T-helper 1 cell treated with Interleukin-12 subunit alpha and Interleukin-12 subunit beta and Interleukin-4 antibody, amounts not matched to agents 30 μg/mL and 1 μg/mL, for 36 hours (primary cell): ENCODE data around the gene SLFN12L.

Source experiments
- H3K27ac Mint-ChIP-seq: one replicate; pipeline ENCODE4 v1.8.0; 2021; ENCODE audit warnings: mild to moderate bottlenecking, mixed read lengths
- H3K27me3 Mint-ChIP-seq: one replicate; pipeline ENCODE4 v1.8.0; 2021; ENCODE audit warnings: low read depth, mixed read lengths
- H3K36me3 Mint-ChIP-seq: one replicate; pipeline ENCODE4 v1.8.0; 2021; ENCODE audit warnings: low read depth, mixed read lengths
- H3K4me1 Mint-ChIP-seq: one replicate; pipeline ENCODE4 v1.8.0; 2021; ENCODE audit warnings: low read depth, mixed read lengths
- H3K4me3 Mint-ChIP-seq: one replicate; pipeline ENCODE4 v1.8.0; 2021; ENCODE audit warnings: mild to moderate bottlenecking, moderate library complexity, mixed read lengths
- H3K9me3 Mint-ChIP-seq: one replicate; pipeline ENCODE4 v1.8.0; 2021; ENCODE audit warnings: mixed read lengths

SLFN12L gene

GRCh38 chr17:35449371-35449931, 88.0 kb downstream of the SLFN12L start:
- Mint-ChIP-seq H3K9me3 (no peaks in the 10 kb centered on the region), H3K4me3 (peak overlapping the region; percentile 36)

GRCh38 chr17:35448899-35449227, 88.6 kb downstream of the SLFN12L start:
- Mint-ChIP-seq H3K4me1 (peaks cover 21% of the 10 kb centered on the region), H3K27me3 (no peaks in the 10 kb centered on the region), H3K27ac (peak overlapping the region; percentile 74), H3K4me3 (peak overlapping the region; percentile 71), H3K36me3 (peaks cover 34% of the 10 kb centered on the region), H3K9me3 (no peaks in the 10 kb centered on the region)

More at GRCh38 chr17:35449371-35449931, 88.0 kb downstream of the SLFN12L start:
- peaks cover 29% of the 10 kb centered on the region for H3K36me3 Mint-ChIP-seq
- peaks cover 21% of the 10 kb centered on the region for H3K4me1 Mint-ChIP-seq
- H3K27me3 Mint-ChIP-seq, result no peaks in the 10 kb centered on the region
- H3K27ac Mint-ChIP-seq, result peak overlapping the region; percentile 53

GRCh38 chr17:35448214-35448898, 89.1 kb downstream of the SLFN12L start, which contains the start of gene SLFN13:
Gene SLFN13 (minus strand): TSS chr17:35448766. CDS start chr17:35445680, 3,086 bp downstream.
- no peaks in the 10 kb centered on the region for H3K27me3 Mint-ChIP-seq
- peak within 1 kb of the TSS; percentile 71 for H3K4me3 Mint-ChIP-seq
- peak within 1 kb of the TSS; percentile 74 for H3K27ac Mint-ChIP-seq
- H3K9me3 Mint-ChIP-seq, result no peaks in the 10 kb centered on the region
- peaks cover 21% of the 10 kb centered on the region for H3K4me1 Mint-ChIP-seq
- peaks cover 37% of the 10 kb centered on the region for H3K36me3 Mint-ChIP-seq

GRCh38 chr17:35447499-35447898, 90.0 kb downstream of the SLFN12L start:
- Mint-ChIP-seq H3K27ac (peak overlapping the region; percentile 46), H3K27me3 (no peaks in the 10 kb centered on the region), H3K36me3 (peaks cover 34% of the 10 kb centered on the region), H3K4me3 (peak overlapping the region; percentile 71), H3K4me1 (peaks cover 17% of the 10 kb centered on the region), H3K9me3 (no peaks in the 10 kb centered on the region)

- no peaks in the 10 kb centered on the region for H3K27me3 Mint-ChIP-seq
- no peak overlapping the region for H3K4me3 Mint-ChIP-seq
- H3K9me3 Mint-ChIP-seq, result no peaks in the 10 kb centered on the region
- peaks cover 19% of the 10 kb centered on the region for H3K36me3 Mint-ChIP-seq
- no peak overlapping the region for H3K27ac Mint-ChIP-seq
- H3K4me1 Mint-ChIP-seq, result peaks cover 13% of the 10 kb centered on the region
Observed at GRCh38 chr17:35438433-35438832, 99.0 kb downstream of the SLFN12L start.

GRCh38 chr17:35433075-35433894, 104.2 kb downstream of the SLFN12L start:
- Mint-ChIP-seq H3K4me1 (peaks cover 57% of the 10 kb centered on the region), H3K9me3 (no peaks in the 10 kb centered on the region), H3K27me3 (no peaks in the 10 kb centered on the region), H3K4me3 (peak overlapping the region; percentile 88), H3K36me3 (peaks cover 23% of the 10 kb centered on the region), H3K27ac (peak overlapping the region; percentile 92)

- Mint-ChIP-seq H3K27me3 (no peaks in the 10 kb centered on the region), H3K9me3 (no peaks in the 10 kb centered on the region), H3K4me3 (peak within 1 kb of the TSS; percentile 88), H3K27ac (peak within 1 kb of the TSS; percentile 92), H3K36me3 (peaks cover 23% of the 10 kb centered on the region), H3K4me1 (peaks cover 62% of the 10 kb centered on the region)
Observed at GRCh38 chr17:35432176-35433074, 105.1 kb downstream of the SLFN12L start, which contains the start of gene SLFN12. Gene SLFN12 (minus strand): TSS chr17:35432500. CDS start chr17:35423028, 9,472 bp downstream.

GRCh38 chr17:35429702-35430101, 107.8 kb downstream of the SLFN12L start:
- Mint-ChIP-seq H3K4me1 (peaks cover 66% of the 10 kb centered on the region), H3K27ac (no peak overlapping the region), H3K36me3 (peaks cover 35% of the 10 kb centered on the region)

GRCh38 chr17:35428229-35428628, 109.2 kb downstream of the SLFN12L start:
- Mint-ChIP-seq H3K4me3 (peak overlapping the region; percentile 2), H3K27me3 (no peaks in the 10 kb centered on the region), H3K4me1 (peaks cover 54% of the 10 kb centered on the region), H3K9me3 (no peaks in the 10 kb centered on the region), H3K27ac (peak overlapping the region; percentile 59), H3K36me3 (peaks cover 35% of the 10 kb centered on the region)

More at GRCh38 chr17:35429702-35430101, 107.8 kb downstream of the SLFN12L start:
- Mint-ChIP-seq H3K4me3 (no peak overlapping the region), H3K27me3 (no peaks in the 10 kb centered on the region), H3K9me3 (no peaks in the 10 kb centered on the region)

- no peak overlapping the region for H3K27ac Mint-ChIP-seq
- no peak overlapping the region for H3K4me3 Mint-ChIP-seq
- no peaks in the 10 kb centered on the region for H3K9me3 Mint-ChIP-seq
- H3K36me3 Mint-ChIP-seq, result peaks cover 40% of the 10 kb centered on the region
- no peaks in the 10 kb centered on the region for H3K27me3 Mint-ChIP-seq
- peaks cover 18% of the 10 kb centered on the region for H3K4me1 Mint-ChIP-seq
Observed at GRCh38 chr17:35423761-35424160, 113.7 kb downstream of the SLFN12L start.
